Measurements from ENCODE around the gene CAMK1D.

GRCh38 chr10:12665501-12665900, 316.2 kb downstream of the CAMK1D start:
- TF ChIP-seq, protein P1, sequence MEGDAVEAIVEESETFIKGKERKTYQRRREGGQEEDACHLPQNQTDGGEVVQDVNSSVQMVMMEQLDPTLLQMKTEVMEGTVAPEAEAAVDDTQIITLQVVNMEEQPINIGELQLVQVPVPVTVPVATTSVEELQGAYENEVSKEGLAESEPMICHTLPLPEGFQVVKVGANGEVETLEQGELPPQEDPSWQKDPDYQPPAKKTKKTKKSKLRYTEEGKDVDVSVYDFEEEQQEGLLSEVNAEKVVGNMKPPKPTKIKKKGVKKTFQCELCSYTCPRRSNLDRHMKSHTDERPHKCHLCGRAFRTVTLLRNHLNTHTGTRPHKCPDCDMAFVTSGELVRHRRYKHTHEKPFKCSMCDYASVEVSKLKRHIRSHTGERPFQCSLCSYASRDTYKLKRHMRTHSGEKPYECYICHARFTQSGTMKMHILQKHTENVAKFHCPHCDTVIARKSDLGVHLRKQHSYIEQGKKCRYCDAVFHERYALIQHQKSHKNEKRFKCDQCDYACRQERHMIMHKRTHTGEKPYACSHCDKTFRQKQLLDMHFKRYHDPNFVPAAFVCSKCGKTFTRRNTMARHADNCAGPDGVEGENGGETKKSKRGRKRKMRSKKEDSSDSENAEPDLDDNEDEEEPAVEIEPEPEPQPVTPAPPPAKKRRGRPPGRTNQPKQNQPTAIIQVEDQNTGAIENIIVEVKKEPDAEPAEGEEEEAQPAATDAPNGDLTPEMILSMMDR (IDR thresholded peaks at IDR 0.05) = no peak
- TF ChIP-seq POLR2A (IDR thresholded peaks at IDR 0.05) (no peak), POLR2AphosphoS5 (IDR thresholded peaks at IDR 0.05) (no peak)

All from stomach (tissue), 4 donors.